NCI-H2081 treated with DMSO at 0.1 percent for 48 hours (cell line): ENCODE data around the gene GALNT6.

Experiments
- DNase-seq: peaks from one replicate; lab custom pipeline; 2025; lab: John Stamatoyannopoulos, UW

The GALNT6 gene

GRCh38 chr12:51391283-51392123 lies at the start of gene GALNT6:
TSS of gene GALNT6 (minus strand) at chr12:51391406. CDS start at chr12:51379781, 11,625 bp downstream.
- DNase-seq = no peak

DNA sequence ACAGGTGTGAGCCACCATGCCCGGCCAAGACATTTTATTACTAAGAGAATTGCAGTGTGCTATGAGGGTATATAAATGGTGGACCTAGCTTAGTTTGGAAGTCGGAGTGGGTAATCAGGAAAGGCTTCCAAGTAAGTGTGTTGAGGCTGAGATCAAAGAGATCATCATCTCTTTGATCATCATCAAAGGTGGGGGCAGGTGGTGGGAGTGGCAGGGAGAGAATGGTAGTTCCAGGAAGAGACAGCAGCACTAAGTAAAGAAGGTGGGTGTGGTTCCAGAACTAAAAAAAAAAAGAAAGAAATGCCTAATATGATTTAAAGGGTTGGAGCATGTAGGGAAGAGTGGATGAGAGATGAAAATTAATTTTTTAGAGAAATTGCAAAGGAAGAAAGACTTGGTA lies 48.1 kb upstream of the GALNT6 start:
- DNase-seq = no peak

DNA sequence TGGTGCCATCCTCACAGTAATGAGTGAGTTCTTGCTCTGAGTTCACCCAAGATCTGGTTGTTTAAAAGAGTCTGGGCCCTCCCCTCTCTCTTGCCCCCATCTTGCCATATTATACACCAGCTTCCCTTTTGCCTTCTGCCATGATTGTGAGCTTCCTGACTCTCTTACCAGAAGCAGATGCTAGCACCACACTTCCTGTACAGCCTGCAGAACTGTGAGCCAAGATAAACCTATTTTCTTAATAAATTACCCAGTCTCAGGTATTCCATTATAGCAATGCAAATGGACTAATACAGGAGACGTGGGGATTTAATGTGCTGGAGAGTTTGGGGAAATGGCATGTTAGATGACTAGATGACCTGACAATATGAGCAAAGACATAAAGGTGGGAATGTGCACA lies 46.2 kb upstream of the GALNT6 start:
- DNase-seq = no peak

- no peak for DNase-seq
Measured at GRCh38 chr12:51434305-51434704, 43.1 kb upstream of the GALNT6 start.

DNA sequence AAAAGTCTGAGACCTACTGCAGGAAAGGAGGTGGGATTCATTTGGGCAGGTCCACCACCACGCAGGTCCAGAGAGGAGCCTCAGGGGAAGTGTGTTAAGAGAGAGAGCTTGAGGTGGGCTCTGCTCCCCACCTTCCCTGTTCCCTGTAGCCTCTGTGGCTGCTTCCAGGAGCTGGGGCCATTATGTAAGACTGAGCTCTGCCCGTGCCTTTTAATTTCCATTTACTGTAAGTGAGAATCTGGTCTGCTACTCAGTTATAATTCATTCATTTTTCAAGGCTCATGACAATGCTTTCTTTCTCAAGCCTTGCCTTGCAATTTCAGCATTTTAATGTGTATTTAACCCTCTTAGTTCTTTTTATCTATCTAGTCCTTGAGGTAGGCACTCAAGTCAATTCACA lies 41.7 kb upstream of the GALNT6 start:
- no peak for DNase-seq

GRCh38 chr12:51430196-51430895 lies 39.1 kb upstream of the GALNT6 start:
- DNase-seq = peak; percentile 44

- no peak for DNase-seq
Measured at GRCh38 chr12:51429700-51430099, 38.5 kb upstream of the GALNT6 start.

DNA sequence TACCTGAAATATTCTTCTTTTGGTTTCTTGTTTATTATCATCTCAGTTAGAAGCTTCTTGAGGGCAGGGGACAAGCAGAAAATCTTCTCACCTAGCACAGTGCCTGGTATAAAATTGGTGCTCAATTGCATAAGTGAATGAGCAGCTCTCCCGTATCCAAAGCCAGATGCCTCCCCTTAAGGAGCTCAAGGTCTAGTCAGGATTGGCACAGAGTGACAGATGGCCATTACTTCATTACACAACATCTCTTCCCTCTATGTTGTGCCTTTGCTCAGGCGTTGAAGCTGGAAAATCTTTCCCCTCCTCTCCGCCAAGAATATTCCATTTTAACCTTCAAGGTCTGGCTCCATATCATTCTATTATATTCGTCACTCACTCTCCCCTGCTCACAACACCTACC lies 37.0 kb upstream of the GALNT6 start:
- no peak for DNase-seq

DNA sequence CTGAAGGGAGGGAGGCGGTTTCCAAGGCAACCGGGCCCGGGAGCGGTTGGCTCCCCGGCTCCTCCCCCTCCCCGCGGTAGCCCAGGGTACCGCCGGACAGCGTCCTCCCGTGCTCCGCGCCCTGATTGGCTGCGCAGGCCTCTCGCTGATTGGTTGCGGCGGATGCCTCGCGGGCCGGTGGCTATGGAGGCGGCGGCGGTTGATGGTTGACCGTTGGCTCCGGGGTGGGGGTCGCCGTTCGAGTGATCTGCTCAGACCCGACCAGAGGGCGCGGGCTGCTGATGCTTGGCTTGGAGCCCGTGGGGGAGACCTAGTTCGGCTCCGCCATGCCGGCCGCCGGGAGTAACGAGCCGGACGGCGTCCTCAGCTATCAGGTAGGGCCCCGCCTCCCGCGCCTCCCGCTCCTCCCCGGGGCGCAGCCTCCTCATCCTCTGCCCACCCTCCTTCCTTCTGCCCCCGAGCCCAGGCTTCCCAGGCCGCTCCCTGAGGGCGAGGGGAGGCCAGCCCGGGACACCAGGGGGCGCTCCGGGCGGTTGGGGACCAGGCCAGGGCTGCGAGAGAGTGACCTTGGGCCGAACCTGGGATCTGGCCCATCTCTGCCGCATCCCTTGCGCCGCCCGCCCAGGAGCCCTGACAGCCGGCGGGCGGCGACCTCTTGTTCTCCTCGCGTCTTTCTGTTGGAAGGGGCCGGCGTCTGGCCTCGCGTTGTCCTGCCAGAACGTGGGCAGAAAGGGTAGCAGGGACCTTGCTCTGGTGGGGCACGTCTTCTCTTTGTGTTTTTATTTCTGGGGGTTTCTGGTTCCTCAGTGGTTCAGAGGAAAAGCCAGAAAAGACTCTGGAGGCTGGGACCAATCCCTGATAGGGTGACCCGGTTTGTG lies 33.7 kb upstream of the GALNT6 start, which contains the start of gene SLC4A8:
Gene SLC4A8, plus strand, starts transcription at position 170 of the 878 bp plus-strand sequence. Its CDS starts 157 bp downstream, at position 327.
- DNase-seq = peak; percentile 84

- DNase-seq = no peak
Measured at GRCh38 chr12:51424094-51424661, 33.0 kb upstream of the GALNT6 start.

DNA sequence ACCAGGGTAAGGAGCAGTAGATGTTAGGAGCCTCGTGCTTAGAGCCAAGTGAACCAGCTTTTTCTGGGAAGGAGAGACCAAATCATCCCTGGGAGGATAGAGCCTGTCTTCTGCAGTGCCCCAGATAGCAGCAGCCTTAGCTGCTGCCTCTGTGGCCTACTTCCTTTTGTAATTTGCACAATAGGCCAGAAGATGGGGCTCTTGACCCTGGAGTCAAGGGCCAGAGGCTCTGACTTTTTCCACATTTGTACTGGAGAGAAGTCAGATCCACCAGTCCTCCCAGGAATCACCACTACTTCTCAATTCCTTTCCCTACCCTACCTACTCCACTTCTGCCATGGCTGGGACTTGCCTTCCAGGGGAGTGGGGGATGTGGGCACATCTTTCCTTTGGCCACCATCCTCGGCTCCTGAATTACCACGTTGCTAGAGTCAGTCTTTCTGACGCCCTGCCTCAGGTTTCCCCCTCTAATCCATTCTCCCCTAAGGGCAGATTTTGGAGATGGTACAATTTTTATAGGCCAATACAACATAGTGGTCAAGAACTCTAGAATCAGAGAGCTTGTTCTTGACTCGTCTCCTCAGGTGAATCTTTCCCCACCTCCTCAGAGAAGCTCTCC lies 30.2 kb upstream of the GALNT6 start:
- DNase-seq = peak; percentile 32

DNA sequence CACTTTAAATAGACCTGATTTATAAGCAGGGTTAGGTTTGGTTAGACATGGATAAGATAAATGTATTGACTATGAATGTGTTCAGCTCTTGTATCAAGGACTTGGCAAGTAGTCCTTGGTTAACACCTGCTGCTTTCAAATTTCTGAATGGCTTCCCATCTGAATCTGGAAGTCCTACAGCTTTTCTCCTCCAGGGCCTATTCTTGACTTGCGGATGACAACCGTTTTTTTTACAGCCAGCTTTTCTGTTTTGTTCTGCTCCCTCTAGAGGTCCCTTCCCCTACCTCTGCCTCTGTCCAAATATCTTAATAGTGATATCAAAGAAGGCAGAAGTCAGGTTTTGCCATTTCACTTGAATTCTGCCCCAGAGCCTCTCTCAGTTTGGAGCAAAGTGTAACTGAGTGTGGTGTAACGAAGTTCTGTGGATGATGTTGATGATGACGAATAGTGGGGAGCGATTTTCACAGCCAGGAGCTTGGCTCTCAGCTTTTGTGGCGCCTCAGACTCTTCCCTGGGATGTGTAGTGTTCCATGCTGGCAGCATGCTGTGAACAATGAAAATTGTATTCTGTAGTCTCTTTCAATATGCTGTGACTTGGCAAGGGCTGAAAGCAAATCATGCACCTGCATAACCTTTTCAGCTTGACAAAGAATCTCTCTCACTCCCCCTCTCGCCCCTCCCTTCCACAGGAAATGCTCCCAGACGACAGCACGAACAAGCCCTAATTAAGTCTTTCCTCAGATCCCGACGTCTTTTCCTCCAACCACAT lies 28.4 kb upstream of the GALNT6 start:
- peak; percentile 62 for DNase-seq

DNA sequence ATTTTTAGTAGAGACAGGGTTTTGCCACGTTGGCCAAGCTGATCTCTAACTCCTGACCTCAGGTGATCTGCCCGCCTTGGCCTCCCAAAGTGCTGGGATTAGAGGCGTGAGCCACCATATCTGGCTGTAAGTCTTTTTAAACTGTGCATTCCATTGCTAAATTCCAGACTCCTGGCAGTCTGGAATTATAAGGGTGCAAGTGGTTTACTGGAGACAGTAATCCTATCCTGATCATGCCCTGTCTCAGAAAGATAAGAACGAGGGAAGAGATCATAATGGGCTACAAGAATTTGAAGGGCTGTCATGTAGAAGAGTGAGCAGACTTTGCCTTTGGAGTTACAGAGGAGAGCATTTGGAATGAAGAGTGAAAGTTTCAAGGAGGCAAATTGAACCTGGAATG lies 26.6 kb upstream of the GALNT6 start:
- no peak for DNase-seq

DNA sequence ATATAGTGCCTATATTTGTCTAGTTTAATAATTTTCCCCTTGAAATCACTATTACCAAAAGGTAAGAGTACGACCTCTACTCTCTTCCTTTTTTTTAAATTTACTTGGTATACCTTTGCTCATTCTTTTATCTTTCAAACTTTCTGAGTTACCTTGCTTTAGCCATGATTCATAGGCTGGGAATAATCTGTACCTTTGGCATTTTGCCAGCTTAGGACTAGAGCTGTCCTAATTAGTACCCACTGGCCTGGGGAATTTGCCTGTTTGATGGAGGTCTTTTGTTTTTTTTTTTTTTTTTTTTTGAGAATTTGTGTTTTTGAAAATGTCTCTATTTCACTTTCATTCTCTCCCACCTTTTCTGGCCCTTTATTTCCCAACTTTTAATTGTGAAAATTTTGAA lies 24.7 kb upstream of the GALNT6 start:
- DNase-seq = no peak

DNA sequence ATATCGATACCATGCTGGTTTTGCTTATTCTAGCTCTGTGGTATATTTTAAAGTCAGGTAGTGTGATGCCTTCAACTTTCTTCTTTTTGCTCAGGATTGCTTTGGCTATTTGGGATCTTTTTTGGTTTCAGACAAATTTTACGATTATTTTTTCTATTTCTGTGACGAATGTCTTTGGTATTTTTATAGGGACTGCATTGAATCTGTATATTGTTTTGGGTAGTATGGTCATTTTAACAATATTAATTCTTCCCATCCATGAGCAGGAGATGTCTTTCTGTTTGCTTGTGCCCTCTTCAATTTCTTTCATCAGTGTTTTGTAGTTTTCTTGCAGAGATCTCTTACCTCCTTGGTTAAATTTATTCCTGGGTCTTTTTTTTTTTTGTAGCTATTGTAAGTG lies 22.6 kb upstream of the GALNT6 start:
- DNase-seq = no peak

- DNase-seq = no peak
Measured at GRCh38 chr12:51413149-51413548, 21.9 kb upstream of the GALNT6 start.

DNA sequence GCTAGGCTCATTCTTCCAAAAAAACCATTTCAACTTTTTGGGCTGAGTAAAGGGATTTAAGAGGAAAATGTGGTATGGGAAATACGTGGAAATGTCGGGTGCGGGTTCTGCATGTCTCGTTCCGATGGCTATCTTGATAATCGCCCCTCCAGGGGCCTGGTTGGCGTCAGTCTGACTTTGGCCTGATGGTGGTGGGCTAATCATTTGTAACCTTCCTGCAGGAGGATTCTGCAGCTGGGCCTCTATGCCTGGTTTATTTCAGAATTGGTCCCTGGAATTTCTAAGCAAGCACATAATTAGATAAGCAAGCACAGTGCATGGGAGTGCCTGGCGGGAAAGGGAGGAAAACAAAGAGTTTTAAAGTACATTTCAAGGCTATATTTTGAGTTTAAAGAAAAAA lies 18.6 kb upstream of the GALNT6 start:
- DNase-seq = no peak

DNA sequence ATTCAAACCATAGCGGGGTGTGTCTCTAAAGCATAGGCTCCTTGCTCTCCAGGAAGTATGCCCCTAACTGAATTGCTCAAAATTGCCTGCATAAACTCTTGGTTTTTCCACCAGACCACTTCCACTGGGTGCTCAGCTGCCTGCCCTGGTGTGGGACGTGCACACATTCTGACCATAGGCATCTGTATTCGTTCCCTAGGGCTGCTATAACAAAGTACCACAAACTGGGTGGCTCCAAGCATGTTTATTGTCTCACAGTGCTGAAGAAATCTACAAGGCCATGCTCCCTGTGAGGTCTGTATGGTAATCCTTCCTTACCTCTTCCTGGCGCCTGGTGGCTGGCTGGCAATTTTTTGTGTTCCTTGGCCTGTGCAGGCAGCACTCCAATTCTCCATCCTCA lies 16.4 kb upstream of the GALNT6 start:
- no peak for DNase-seq

DNA sequence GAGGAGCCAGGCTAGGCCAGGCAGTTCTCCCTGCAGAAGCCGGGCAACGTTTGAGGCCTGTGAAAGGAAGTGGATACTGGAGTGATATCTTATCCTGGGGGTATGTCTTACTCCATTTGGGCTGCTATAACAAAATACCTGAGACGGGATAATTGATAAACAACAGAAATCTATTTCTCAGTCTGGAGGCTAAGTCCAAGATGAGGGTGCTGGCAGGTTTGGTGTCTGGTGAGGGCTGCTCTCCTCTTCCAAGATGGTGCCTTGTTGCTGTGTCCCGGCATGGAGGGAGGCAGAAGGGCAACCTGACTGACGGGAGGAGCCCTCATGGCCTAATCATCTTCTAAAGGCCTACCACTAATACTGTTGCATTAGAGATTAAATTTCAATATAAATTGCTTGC lies 15.7 kb upstream of the GALNT6 start:
- no peak for DNase-seq

- no peak for DNase-seq
Measured at GRCh38 chr12:51406290-51406689, 15.1 kb upstream of the GALNT6 start.

GRCh38 chr12:51405801-51406207 lies 14.6 kb upstream of the GALNT6 start:
- DNase-seq = no peak
